NK-92 (cell line): ENCODE data around the gene BCORL1.
A peak's percentile ranks its signal among the peaks of the same experiment; 100 is the strongest.

Source experiments
- DNase-seq: peaks from one replicate; lab custom pipeline; 2025; ENCODE audit not compliant: unreplicated experiment; lab: John Stamatoyannopoulos, UW

The BCORL1 gene

GRCh38 chrX:129982300-129983251 is at the start of gene BCORL1:
Gene BCORL1, plus strand, starts transcription at chrX:129982635. Its CDS starts 22,597 bp downstream, at chrX:130005232.
- peak; percentile 32 for DNase-seq

- no peak for DNase-seq
Observed at GRCh38 chrX:129932821-129933321, 49.6 kb upstream of the BCORL1 start.

- DNase-seq, result no peak
Observed at GRCh38 chrX:129933700-129934099, 48.7 kb upstream of the BCORL1 start.

GRCh38 chrX:129934461-129934860 is 48.0 kb upstream of the BCORL1 start:
- DNase-seq, result no peak

- no peak for DNase-seq
Observed at GRCh38 chrX:129934952-129935351, 47.5 kb upstream of the BCORL1 start.

- DNase-seq, result no peak
Observed at GRCh38 chrX:129938081-129938480, 44.4 kb upstream of the BCORL1 start.

- no peak for DNase-seq
Observed at GRCh38 chrX:129939986-129940385, 42.4 kb upstream of the BCORL1 start.

GRCh38 chrX:129940721-129941120 is 41.7 kb upstream of the BCORL1 start:
- DNase-seq, result no peak

- DNase-seq, result no peak
Observed at GRCh38 chrX:129945131-129945530, 37.3 kb upstream of the BCORL1 start.

GRCh38 chrX:129953334-129953648 is 29.1 kb upstream of the BCORL1 start:
- no peak for DNase-seq

- DNase-seq, result no peak
Observed at GRCh38 chrX:129953881-129954280, 28.6 kb upstream of the BCORL1 start.

- no peak for DNase-seq
Observed at GRCh38 chrX:129954804-129955203, 27.6 kb upstream of the BCORL1 start.

GRCh38 chrX:129955682-129956081 is 26.8 kb upstream of the BCORL1 start:
- no peak for DNase-seq

GRCh38 chrX:129956145-129956544 is 26.3 kb upstream of the BCORL1 start:
- DNase-seq, result no peak

GRCh38 chrX:129956765-129957164 is 25.7 kb upstream of the BCORL1 start:
- no peak for DNase-seq

- no peak for DNase-seq
Observed at GRCh38 chrX:129957241-129958082, 25.0 kb upstream of the BCORL1 start.

GRCh38 chrX:129958083-129958465 is 24.4 kb upstream of the BCORL1 start:
- DNase-seq, result no peak

GRCh38 chrX:129958814-129959492 is 23.5 kb upstream of the BCORL1 start:
- DNase-seq, result no peak

GRCh38 chrX:129959493-129959832 is 23.0 kb upstream of the BCORL1 start:
- no peak for DNase-seq

GRCh38 chrX:129961180-129962083 is 21.0 kb upstream of the BCORL1 start:
- no peak for DNase-seq
